OCI-LY1 (cell line): Measurements from ENCODE around the gene PKNOX2.

Experiments used
- H2AFZ ChIP-seq: fragments of 200-600 bp; sonication (generic), shearing (Covaris generic); 2 replicates; pipeline ENCODE4 v1.6.0; 2014; ENCODE audit warnings: antibody characterized with exemption, mild to moderate bottlenecking, low read length
- H3F3A ChIP-seq: fragments of 200-600 bp; sonication (generic), shearing (Covaris generic); 2 replicates; pipeline ENCODE4 v1.6.0; 2014; ENCODE audit warnings: mild to moderate bottlenecking, antibody characterized with exemption, low read length, moderate library complexity; ENCODE audit not compliant: insufficient read depth
- H3K27ac ChIP-seq: fragments of 200-600 bp; sonication (generic); 2 replicates; pipeline ENCODE4 v1.5.1; 2014; ENCODE audit warnings: low read length, mixed run types, mild to moderate bottlenecking, low read depth; ENCODE audit not compliant: poor library complexity, severe bottlenecking
- H3K27me3 ChIP-seq: fragments of 200-600 bp; sonication (generic); 2 replicates; pipeline ENCODE4 v1.6.0; 2014; ENCODE audit warnings: antibody characterized with exemption, mild to moderate bottlenecking, low read length, moderate library complexity; ENCODE audit not compliant: insufficient read depth
- H3K36me3 ChIP-seq: fragments of 200-600 bp; sonication (generic); 2 replicates; pipeline ENCODE4 v1.6.1; 2014; ENCODE audit warnings: mild to moderate bottlenecking, antibody characterized with exemption, low read length, moderate library complexity, mixed read lengths; ENCODE audit not compliant: insufficient read depth
- H3K4me1 ChIP-seq: fragments of 200-600 bp; sonication (generic); 2 replicates; pipeline ENCODE4 v1.5.1; 2014; ENCODE audit warnings: mild to moderate bottlenecking, low read length, moderate library complexity; ENCODE audit not compliant: insufficient read depth, severe bottlenecking
- H3K4me2 ChIP-seq: fragments of 200-600 bp; sonication (generic), shearing (Covaris generic); 2 replicates; pipeline ENCODE4 v1.6.1; 2014; ENCODE audit warnings: low read length
- H3K4me3 ChIP-seq: fragments of 200-600 bp; sonication (generic); 2 replicates; pipeline ENCODE4 v1.5.1; 2014; ENCODE audit warnings: low read length, low read depth, mild to moderate bottlenecking, mixed read lengths; ENCODE audit not compliant: poor library complexity, severe bottlenecking
- H3K79me2 ChIP-seq: fragments of 200-600 bp; shearing (Covaris generic); 2 replicates; pipeline ENCODE4 v1.6.1; 2016; ENCODE audit warnings: mixed run types, low read length, mixed read lengths; ENCODE audit not compliant: insufficient read depth
- H3K9ac ChIP-seq: fragments of 200-600 bp; sonication (generic), shearing (Covaris generic); 2 replicates; pipeline ENCODE4 v1.6.1; 2014; ENCODE audit warnings: mild to moderate bottlenecking, low read length, mixed read lengths
- H3K9me2 ChIP-seq: fragments of 200-600 bp; sonication (generic), shearing (Covaris generic); 2 replicates; pipeline ENCODE4 v1.6.1; 2014; ENCODE audit warnings: low read depth, mild to moderate bottlenecking, low read length, mixed read lengths
- H3K9me3 ChIP-seq: fragments of 200-600 bp; shearing (Covaris generic); 2 replicates; pipeline ENCODE4 v1.6.1; 2014; ENCODE audit warnings: low read length, mixed read lengths
- H4K20me1 ChIP-seq: fragments of 200-600 bp; sonication (generic), shearing (Covaris generic); 2 replicates; pipeline ENCODE4 v1.6.0; 2016; ENCODE audit warnings: mild to moderate bottlenecking, low read length; ENCODE audit not compliant: insufficient read depth
- EZH2 ChIP-seq: fragments of 200-600 bp; sonication (generic), shearing (Covaris generic); IDR thresholded peaks from 2 replicates; pipeline ENCODE4 v1.8.0; 2017; ENCODE audit warnings: borderline replicate concordance, mixed run types, mild to moderate bottlenecking, antibody characterized with exemption, low read length, moderate library complexity, mixed read lengths
- TF ChIP-seq, protein P1 (sequence below): fragments of 200-600 bp; sonication (generic), shearing (Covaris generic); IDR thresholded peaks from 2 replicates; pipeline ENCODE4 v1.5.1; 2017; ENCODE audit warnings: mild to moderate bottlenecking, antibody characterized with exemption, low read length, moderate library complexity, mixed read lengths

The PKNOX2 gene

GRCh38 chr11:125170510-125171031, 6.0 kb downstream of the PKNOX2 start:
- H3K4me2 ChIP-seq, result no peak overlapping the region
- no peak overlapping the region for H3K4me3 ChIP-seq

GRCh38 chr11:125171974-125172373, 7.4 kb downstream of the PKNOX2 start:
- H3K4me1 ChIP-seq, result no peaks in the 10 kb centered on the region

More at GRCh38 chr11:125170510-125171031, 6.0 kb downstream of the PKNOX2 start:
- H3K36me3 ChIP-seq, result no peaks in the 10 kb centered on the region
- no peak overlapping the region for H3K9ac ChIP-seq
- H3K4me1 ChIP-seq, result no peaks in the 10 kb centered on the region
- TF ChIP-seq, protein P1, sequence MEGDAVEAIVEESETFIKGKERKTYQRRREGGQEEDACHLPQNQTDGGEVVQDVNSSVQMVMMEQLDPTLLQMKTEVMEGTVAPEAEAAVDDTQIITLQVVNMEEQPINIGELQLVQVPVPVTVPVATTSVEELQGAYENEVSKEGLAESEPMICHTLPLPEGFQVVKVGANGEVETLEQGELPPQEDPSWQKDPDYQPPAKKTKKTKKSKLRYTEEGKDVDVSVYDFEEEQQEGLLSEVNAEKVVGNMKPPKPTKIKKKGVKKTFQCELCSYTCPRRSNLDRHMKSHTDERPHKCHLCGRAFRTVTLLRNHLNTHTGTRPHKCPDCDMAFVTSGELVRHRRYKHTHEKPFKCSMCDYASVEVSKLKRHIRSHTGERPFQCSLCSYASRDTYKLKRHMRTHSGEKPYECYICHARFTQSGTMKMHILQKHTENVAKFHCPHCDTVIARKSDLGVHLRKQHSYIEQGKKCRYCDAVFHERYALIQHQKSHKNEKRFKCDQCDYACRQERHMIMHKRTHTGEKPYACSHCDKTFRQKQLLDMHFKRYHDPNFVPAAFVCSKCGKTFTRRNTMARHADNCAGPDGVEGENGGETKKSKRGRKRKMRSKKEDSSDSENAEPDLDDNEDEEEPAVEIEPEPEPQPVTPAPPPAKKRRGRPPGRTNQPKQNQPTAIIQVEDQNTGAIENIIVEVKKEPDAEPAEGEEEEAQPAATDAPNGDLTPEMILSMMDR, result no peak
- no peak for TF ChIP-seq EZH2
- H4K20me1 ChIP-seq, result no peaks in the 10 kb centered on the region
- H3F3A ChIP-seq, result no peaks in the 10 kb centered on the region
- no peaks in the 10 kb centered on the region for H3K9me3 ChIP-seq
- H3K27me3 ChIP-seq, result no peaks in the 10 kb centered on the region
- no peak overlapping the region for H3K27ac ChIP-seq
- no peaks in the 10 kb centered on the region for H3K9me2 ChIP-seq
- H2AFZ ChIP-seq, result no peak overlapping the region
- no peaks in the 10 kb centered on the region for H3K79me2 ChIP-seq

GRCh38 chr11:125173027-125173426, 8.5 kb downstream of the PKNOX2 start:
- Histone ChIP-seq H4K20me1 (no peaks in the 10 kb centered on the region), H3K27me3 (no peaks in the 10 kb centered on the region), H3K9me2 (no peaks in the 10 kb centered on the region), H3K4me3 (no peak overlapping the region), H3K9ac (no peak overlapping the region), H3F3A (no peaks in the 10 kb centered on the region), H2AFZ (no peak overlapping the region), H3K79me2 (no peaks in the 10 kb centered on the region), H3K27ac (no peak overlapping the region), H3K36me3 (no peaks in the 10 kb centered on the region), H3K4me2 (no peak overlapping the region), H3K4me1 (no peaks in the 10 kb centered on the region), H3K9me3 (no peaks in the 10 kb centered on the region)
- no peak for TF ChIP-seq EZH2
- TF ChIP-seq, protein P1, result no peak

More at GRCh38 chr11:125171974-125172373, 7.4 kb downstream of the PKNOX2 start:
- Histone ChIP-seq H3K9ac (no peak overlapping the region), H3F3A (no peaks in the 10 kb centered on the region), H2AFZ (no peak overlapping the region), H3K79me2 (no peaks in the 10 kb centered on the region), H3K27me3 (no peaks in the 10 kb centered on the region), H3K9me2 (no peaks in the 10 kb centered on the region), H3K4me2 (no peak overlapping the region), H3K27ac (no peak overlapping the region), H3K4me3 (no peak overlapping the region), H4K20me1 (no peaks in the 10 kb centered on the region), H3K9me3 (no peaks in the 10 kb centered on the region), H3K36me3 (no peaks in the 10 kb centered on the region)
- no peak for TF ChIP-seq EZH2
- TF ChIP-seq, protein P1, result no peak
